ENCODE results near the gene ARRB1. TPM values are rescaled to one million over a fixed set of nuclear protein-coding genes. Genes with fewer than 3 reads are reported as not detected.

The ARRB1 gene
- total RNA-seq, 1 donor from 2014 or later = 1.0 TPM

GRCh38 chr11:75270896-75271418, 80.5 kb downstream of the ARRB1 start:
- H3F3A ChIP-seq (ENCODE audit: low read depth) = no peaks in the 10 kb centered on the region
- no peaks in the 10 kb centered on the region for H4K20me1 ChIP-seq (ENCODE audit: low read depth)
- peak; percentile 41 for DNase-seq (ENCODE audit: low spot score)
- Mint-ChIP-seq H3K4me1 (peaks cover 2% of the 10 kb centered on the region), H3K4me3 (no peak overlapping the region), H3K36me3 (no peaks in the 10 kb centered on the region), H3K9me3 (no peaks in the 10 kb centered on the region), H3K27ac (no peak overlapping the region), H3K27me3 (ENCODE audit: insufficient read depth, low read depth) (peaks cover 8% of the 10 kb centered on the region)
- no peak overlapping the region for H2AFZ ChIP-seq (replicated peaks)
- no peak overlapping the region for H3K4me3 ChIP-seq
- TF ChIP-seq CTCF (IDR thresholded peaks at IDR 0.05) (peak; percentile 65), EZH2phosphoT487 (IDR thresholded peaks at IDR 0.05) (no peak), EZH2 (IDR thresholded peaks at IDR 0.05) (no peak)
- H3K4me2 ChIP-seq = no peak overlapping the region
- no peaks in the 10 kb centered on the region for H3K9me3 ChIP-seq (ENCODE audit: low read depth)
- H3K4me1 ChIP-seq = no peaks in the 10 kb centered on the region
- H3K27me3 ChIP-seq = no peaks in the 10 kb centered on the region
- H3K79me2 ChIP-seq (ENCODE audit: low read depth) = no peaks in the 10 kb centered on the region
- no peak overlapping the region for H3K9ac ChIP-seq
- H3K27ac ChIP-seq = no peak overlapping the region
- no peaks in the 10 kb centered on the region for H3K36me3 ChIP-seq

- no peaks in the 10 kb centered on the region for H3K36me3 ChIP-seq
Observed at GRCh38 chr11:75269896-75270295, 81.6 kb downstream of the ARRB1 start.

GRCh38 chr11:75269367-75269660, 82.1 kb downstream of the ARRB1 start:
- H3K27me3 ChIP-seq = no peaks in the 10 kb centered on the region
- peaks cover 8% of the 10 kb centered on the region for H3K27me3 Mint-ChIP-seq (ENCODE audit: insufficient read depth, low read depth)
- H3K9me3 ChIP-seq (ENCODE audit: low read depth) = no peaks in the 10 kb centered on the region
- H3K27ac Mint-ChIP-seq = no peak overlapping the region
- H3F3A ChIP-seq (ENCODE audit: low read depth) = no peaks in the 10 kb centered on the region
- DNase-seq (ENCODE audit: low spot score) = no peak
- H3K9ac ChIP-seq = no peak overlapping the region
- H4K20me1 ChIP-seq (ENCODE audit: low read depth) = no peaks in the 10 kb centered on the region
- no peak overlapping the region for H3K4me3 ChIP-seq
- H3K36me3 ChIP-seq = no peaks in the 10 kb centered on the region
- no peak overlapping the region for H2AFZ ChIP-seq (replicated peaks)
- no peak overlapping the region for H3K4me2 ChIP-seq
- H3K79me2 ChIP-seq (ENCODE audit: low read depth) = no peaks in the 10 kb centered on the region
- no peak overlapping the region for H3K27ac ChIP-seq
- no peak for TF ChIP-seq EZH2phosphoT487 (IDR thresholded peaks at IDR 0.05)
- TF ChIP-seq EZH2 (IDR thresholded peaks at IDR 0.05) = no peak
- TF ChIP-seq CTCF (IDR thresholded peaks at IDR 0.05) = no peak
- H3K9me3 Mint-ChIP-seq = no peaks in the 10 kb centered on the region
- no peaks in the 10 kb centered on the region for H3K36me3 Mint-ChIP-seq
- peaks cover 2% of the 10 kb centered on the region for H3K4me1 Mint-ChIP-seq
- no peaks in the 10 kb centered on the region for H3K4me1 ChIP-seq
- H3K4me3 Mint-ChIP-seq = no peak overlapping the region

More at GRCh38 chr11:75269896-75270295, 81.6 kb downstream of the ARRB1 start:
- Histone ChIP-seq H3K27me3 (no peaks in the 10 kb centered on the region), H3K9me3 (ENCODE audit: low read depth) (no peaks in the 10 kb centered on the region), H3K9ac (no peak overlapping the region), H2AFZ (replicated peaks) (no peak overlapping the region), H3K4me3 (no peak overlapping the region), H4K20me1 (ENCODE audit: low read depth) (no peaks in the 10 kb centered on the region), H3K4me1 (no peaks in the 10 kb centered on the region), H3F3A (ENCODE audit: low read depth) (no peaks in the 10 kb centered on the region), H3K79me2 (ENCODE audit: low read depth) (no peaks in the 10 kb centered on the region), H3K4me2 (no peak overlapping the region), H3K27ac (no peak overlapping the region)
- no peaks in the 10 kb centered on the region for H3K36me3 Mint-ChIP-seq
- no peaks in the 10 kb centered on the region for H3K9me3 Mint-ChIP-seq
- no peak for DNase-seq (ENCODE audit: low spot score)
- H3K27ac Mint-ChIP-seq = no peak overlapping the region
- TF ChIP-seq EZH2phosphoT487 (IDR thresholded peaks at IDR 0.05) (no peak), EZH2 (IDR thresholded peaks at IDR 0.05) (no peak), CTCF (IDR thresholded peaks at IDR 0.05) (no peak)
- peaks cover 2% of the 10 kb centered on the region for H3K4me1 Mint-ChIP-seq
- peaks cover 8% of the 10 kb centered on the region for H3K27me3 Mint-ChIP-seq (ENCODE audit: insufficient read depth, low read depth)
- H3K4me3 Mint-ChIP-seq = no peak overlapping the region

Data from neural progenitor cell (in vitro differentiated cells).